Retinal pigment epithelial cell (primary cell): ENCODE measurements around the gene NXNL1.

Experiments
- DNase-seq: peaks from one replicate; pipeline ENCODE4 v3.0.0-alpha.2; 2010; ENCODE audit warnings: low read depth
- H3K4me3 ChIP-seq: 2 replicates; pipeline ENCODE4 v1.5.1; 2011; ENCODE audit warnings: mild to moderate bottlenecking, low read length, control low read depth, moderate library complexity
- TF ChIP-seq, protein P1 (sequence below): conservative IDR thresholded peaks from 2 replicates; pipeline ENCODE4 v1.5.1; 2011; ENCODE audit warnings: low read depth, low read length, control low read depth, inconsistent platforms

NXNL1 gene

DNA sequence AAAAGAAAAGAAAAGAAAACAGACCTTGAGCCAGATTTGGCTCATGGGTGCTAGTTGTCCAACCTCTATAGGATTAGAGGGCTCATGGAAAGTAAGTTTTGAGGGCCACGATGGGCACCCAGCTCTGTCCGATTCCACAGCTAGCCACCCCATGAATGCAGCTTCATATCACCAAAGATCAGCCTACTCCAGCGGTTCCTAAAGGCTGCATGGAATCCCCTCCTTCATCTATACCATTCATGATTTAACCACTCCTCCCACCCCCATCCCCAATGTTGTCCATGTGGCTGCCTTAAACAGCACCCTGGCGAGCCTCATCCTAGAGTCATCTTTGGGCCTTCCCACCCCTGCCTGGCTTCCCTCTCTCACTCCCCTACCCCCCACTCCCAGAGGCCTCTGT, 38.8 kb downstream of the NXNL1 start:
- TF ChIP-seq, protein P1, sequence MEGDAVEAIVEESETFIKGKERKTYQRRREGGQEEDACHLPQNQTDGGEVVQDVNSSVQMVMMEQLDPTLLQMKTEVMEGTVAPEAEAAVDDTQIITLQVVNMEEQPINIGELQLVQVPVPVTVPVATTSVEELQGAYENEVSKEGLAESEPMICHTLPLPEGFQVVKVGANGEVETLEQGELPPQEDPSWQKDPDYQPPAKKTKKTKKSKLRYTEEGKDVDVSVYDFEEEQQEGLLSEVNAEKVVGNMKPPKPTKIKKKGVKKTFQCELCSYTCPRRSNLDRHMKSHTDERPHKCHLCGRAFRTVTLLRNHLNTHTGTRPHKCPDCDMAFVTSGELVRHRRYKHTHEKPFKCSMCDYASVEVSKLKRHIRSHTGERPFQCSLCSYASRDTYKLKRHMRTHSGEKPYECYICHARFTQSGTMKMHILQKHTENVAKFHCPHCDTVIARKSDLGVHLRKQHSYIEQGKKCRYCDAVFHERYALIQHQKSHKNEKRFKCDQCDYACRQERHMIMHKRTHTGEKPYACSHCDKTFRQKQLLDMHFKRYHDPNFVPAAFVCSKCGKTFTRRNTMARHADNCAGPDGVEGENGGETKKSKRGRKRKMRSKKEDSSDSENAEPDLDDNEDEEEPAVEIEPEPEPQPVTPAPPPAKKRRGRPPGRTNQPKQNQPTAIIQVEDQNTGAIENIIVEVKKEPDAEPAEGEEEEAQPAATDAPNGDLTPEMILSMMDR = no peak
- no peak overlapping the region for H3K4me3 ChIP-seq
- DNase-seq = no peak

- H3K4me3 ChIP-seq = peak overlapping the region; percentile 73
- DNase-seq = no peak
- TF ChIP-seq, protein P1 = no peak
These were observed 40.2 kb downstream of the NXNL1 start for GRCh38 chr19:17420475-17420924.

DNA sequence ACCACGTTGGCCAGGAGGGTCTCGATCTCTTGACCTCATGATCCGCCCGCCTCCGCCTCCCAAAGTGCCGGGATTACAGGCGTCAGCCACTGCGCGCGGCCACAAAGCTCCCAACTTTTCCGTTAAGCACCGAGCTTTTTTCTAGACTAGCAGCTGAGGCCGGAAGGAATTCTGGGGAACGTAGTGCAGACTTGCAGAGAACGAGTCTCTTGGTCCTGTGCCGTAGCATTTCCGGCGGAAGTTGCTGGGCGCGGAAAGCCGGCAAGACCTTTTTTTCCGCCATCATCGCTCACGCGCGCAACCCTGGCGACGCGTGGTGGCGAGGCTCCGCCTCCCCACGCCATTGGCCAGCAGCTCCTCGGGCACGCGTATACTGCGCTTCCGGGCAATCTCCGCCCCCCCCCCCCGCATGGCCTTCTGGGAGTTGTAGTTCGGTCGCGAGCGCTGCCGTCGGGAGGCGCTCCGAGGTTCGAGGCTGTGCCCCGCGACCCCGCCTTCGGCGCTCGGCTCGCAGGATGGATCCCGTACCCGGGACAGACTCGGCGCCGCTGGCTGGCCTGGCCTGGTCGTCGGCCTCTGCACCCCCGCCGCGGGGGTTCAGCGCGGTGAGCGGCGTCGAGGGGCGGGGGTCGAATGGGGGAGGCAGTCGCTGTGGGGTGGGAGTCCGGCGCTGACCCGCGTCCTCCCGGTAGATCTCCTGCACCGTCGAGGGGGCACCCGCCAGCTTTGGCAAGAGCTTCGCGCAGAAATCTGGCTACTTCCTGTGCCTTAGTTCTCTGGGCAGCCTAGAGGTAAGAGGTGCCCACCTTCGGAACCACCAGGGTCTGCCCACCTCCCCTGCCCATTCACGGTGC, 40.9 kb downstream of the NXNL1 start, which contains the start of gene MVB12A:
MVB12A (plus strand) TSS at position 427 of the 854 bp plus-strand sequence; CDS start at position 516, 89 bp downstream.
- peak; percentile 97 for DNase-seq
- H3K4me3 ChIP-seq = peak within 1 kb of the TSS; percentile 73
- TF ChIP-seq, protein P1 = no peak

DNA sequence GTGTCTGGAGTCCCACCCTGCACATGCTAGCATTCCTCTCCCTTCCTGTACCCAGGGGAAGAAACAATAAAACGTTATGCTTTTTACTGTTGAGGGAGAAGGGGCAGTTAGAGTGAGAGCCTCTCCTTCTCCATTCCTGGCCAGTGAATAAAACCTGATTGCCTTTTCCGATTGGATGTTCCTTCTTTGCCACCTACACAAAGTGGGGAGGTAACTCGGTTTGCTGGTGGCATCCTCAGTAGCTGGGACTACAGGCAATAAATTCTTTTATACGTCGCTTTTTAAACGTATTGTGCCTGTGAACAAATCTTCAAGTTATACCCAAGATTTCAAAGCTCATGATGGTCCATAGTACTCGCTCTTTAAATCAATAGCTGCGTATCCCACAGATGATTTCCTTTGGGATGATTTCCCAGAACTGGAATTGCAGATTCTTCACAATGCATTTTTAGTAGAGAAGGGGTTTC, 41.5 kb downstream of the NXNL1 start:
- no peak for DNase-seq
- peak overlapping the region; percentile 53 for H3K4me3 ChIP-seq
- TF ChIP-seq, protein P1 = no peak

- no peak overlapping the region for H3K4me3 ChIP-seq
- TF ChIP-seq, protein P1 = no peak
- DNase-seq = no peak
These were observed 42.0 kb downstream of the NXNL1 start for GRCh38 chr19:17418710-17419109.

DNA sequence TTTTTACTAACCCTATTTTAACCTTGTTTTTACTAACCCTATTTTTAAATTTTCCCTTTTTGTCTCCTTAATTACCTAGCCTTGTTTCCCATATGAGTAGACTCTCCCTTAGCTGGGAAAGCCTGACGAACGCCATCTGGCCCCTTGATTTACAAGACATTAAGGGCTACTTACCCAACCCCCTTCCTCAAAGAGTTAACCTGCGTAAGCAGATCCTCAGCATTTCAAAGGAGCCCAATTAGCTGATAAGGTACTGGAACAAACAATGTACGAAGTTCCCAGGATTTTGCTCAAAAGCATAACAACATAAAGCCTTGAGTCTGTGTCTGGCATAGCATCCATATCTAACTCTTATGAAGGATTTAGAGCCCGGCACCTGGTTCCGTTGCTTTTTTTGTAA, 45.6 kb downstream of the NXNL1 start:
- no peak for DNase-seq
- no peak overlapping the region for H3K4me3 ChIP-seq
- TF ChIP-seq, protein P1 = no peak

DNA sequence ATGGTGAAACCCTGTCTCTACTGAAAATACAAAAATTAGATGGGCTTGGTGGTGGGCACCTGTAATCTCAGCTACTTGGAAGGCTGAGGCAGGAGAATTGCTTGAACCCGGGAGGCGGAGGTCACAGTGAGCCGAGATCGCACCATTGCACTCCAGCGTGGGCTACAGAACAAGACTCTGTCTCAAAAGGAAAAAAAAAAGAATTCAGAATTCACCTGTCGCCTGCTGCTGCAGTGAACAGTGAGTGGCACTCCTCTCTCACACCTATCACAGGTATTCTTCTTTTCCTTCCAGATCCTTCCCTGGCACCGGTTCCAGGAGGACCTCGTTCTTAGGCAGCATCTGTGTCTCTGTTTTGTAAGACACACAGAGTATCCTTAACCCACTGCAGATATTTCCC, 46.6 kb downstream of the NXNL1 start:
- H3K4me3 ChIP-seq = no peak overlapping the region
- TF ChIP-seq, protein P1 = no peak
- DNase-seq = no peak
